ENCODE measurements around the gene STAT5A. TPM values are rescaled to one million over a fixed set of nuclear protein-coding genes. Genes with fewer than 3 reads are reported as not detected.

The STAT5A gene
- total and polyA plus RNA-seq, 2 experiments from 2014 or later: 2.3 to 18.1 TPM

- H2AFZ ChIP-seq: no peak overlapping the region
- DNase-seq (ENCODE audit: low spot score) (no peak), ATAC-seq (no peak)
- no peaks in the 10 kb centered on the region for H3K36me3 ChIP-seq (ENCODE audit: insufficient read depth)
- H3K4me1 Mint-ChIP-seq: peaks cover 25% of the 10 kb centered on the region
- TF ChIP-seq CTCF (conservative IDR thresholded peaks at IDR 0.05; ENCODE audit: low read depth in 2 of 2): no peak
- no peak for TF ChIP-seq NANOG (IDR thresholded peaks at IDR 0.05; ENCODE audit: borderline replicate concordance)
- no peak for TF ChIP-seq EZH2 (IDR thresholded peaks at IDR 0.05; ENCODE audit: low read depth, unreplicated experiment)
- no peak for TF ChIP-seq ZNF331 (CRISPR knock-in tag; IDR thresholded peaks at IDR 0.05; ENCODE audit: low read depth)
- TF ChIP-seq POLR2AphosphoS5 (IDR thresholded peaks at IDR 0.05; ENCODE audit: low read depth): no peak
- TF ChIP-seq STAT1 (IDR thresholded peaks at IDR 0.05; ENCODE audit: unreplicated experiment): no peak
- no peak for TF ChIP-seq JUNB (IDR thresholded peaks at IDR 0.05; ENCODE audit: unreplicated experiment)
- no peak for TF ChIP-seq ETS1 (IDR thresholded peaks at IDR 0.05)
- no peak for TF ChIP-seq CREB1 (CRISPR knock-in tag; IDR thresholded peaks at IDR 0.05; ENCODE audit: low read depth)
- no peak for TF ChIP-seq ZNF114 (CRISPR knock-in tag; IDR thresholded peaks at IDR 0.05)
- no peak for TF ChIP-seq ZNF462 (CRISPR knock-in tag; IDR thresholded peaks at IDR 0.05)
- no peak for TF ChIP-seq EZH2phosphoT487 (IDR thresholded peaks at IDR 0.05; ENCODE audit: unreplicated experiment)
- TF ChIP-seq REST (IDR thresholded peaks at IDR 0.05; ENCODE audit: unreplicated experiment): no peak
- no peaks in the 10 kb centered on the region for H3K9me2 ChIP-seq (ENCODE audit: insufficient read depth)
- no peaks in the 10 kb centered on the region for H4K20me1 ChIP-seq (replicated peaks; ENCODE audit: insufficient read depth)
- peaks cover 11% of the 10 kb centered on the region for H3K27me3 ChIP-seq (ENCODE audit: insufficient read depth)
- no peaks in the 10 kb centered on the region for H3K36me3 Mint-ChIP-seq (ENCODE audit: low read depth)
- no peak overlapping the region for H3K27ac Mint-ChIP-seq
- H3K4me1 ChIP-seq (ENCODE audit: insufficient read depth): peaks cover 11% of the 10 kb centered on the region
- H3K4me3 Mint-ChIP-seq: no peak overlapping the region
- peaks cover 12% of the 10 kb centered on the region; the same call in 1 of the 2 replicates for H3F3A ChIP-seq (replicated peaks; ENCODE audit: low read depth)
- no peaks in the 10 kb centered on the region; the same call in 2 of the 3 replicates for H3K9me3 Mint-ChIP-seq
- H3K4me3 ChIP-seq: no peak overlapping the region
- peaks cover 3% of the 10 kb centered on the region; the same call in 1 of the 2 replicates for H3K79me2 ChIP-seq (replicated peaks; ENCODE audit: insufficient read depth)
- no peak overlapping the region for H3K4me2 ChIP-seq
- H3K27ac ChIP-seq (ENCODE audit: low read depth): no peak overlapping the region
- peaks cover 18% of the 10 kb centered on the region for H3K27me3 Mint-ChIP-seq (ENCODE audit: insufficient read depth, low read depth, poor library complexity)
These were observed 8.3 kb upstream of the STAT5A start for GRCh38 chr17:42279776-42280630.

Measured in GM23338 (cell line).